A172 (cell line): Measurements from ENCODE around the gene EYS. TPM values are rescaled to one million over a fixed set of nuclear protein-coding genes. Genes with fewer than 3 reads are reported as not detected.

Experiments
- DNase-seq: peaks from one replicate; pipeline ENCODE4 v3.0.0-alpha.2; 2015; ENCODE audit warnings: low spot score
- total RNA-seq: library from RNA; depleted of rRNA; stranded (reverse); fragments of >200 nt; shearing (Covaris generic); gene quantifications from 2 replicates; pipeline ENCODE4 v1.2.3, GENCODE V29; 2014

EYS gene
- total RNA-seq, 1 experiment from 2014 or later: 0.24 TPM

- DNase-seq: no peak
Measured at GRCh38 chr6:65221153-65221552, 485.9 kb downstream of the EYS start.

- DNase-seq: no peak
Measured at GRCh38 chr6:65202738-65203137, 504.3 kb downstream of the EYS start.

- DNase-seq: no peak
Measured at GRCh38 chr6:65199683-65200082, 507.3 kb downstream of the EYS start.

GRCh38 chr6:65199121-65199520 lies 507.9 kb downstream of the EYS start:
- DNase-seq: no peak

GRCh38 chr6:65191471-65191870 lies 515.6 kb downstream of the EYS start:
- no peak for DNase-seq

- DNase-seq: no peak
Measured at GRCh38 chr6:65189236-65189881, 517.7 kb downstream of the EYS start.

- DNase-seq: no peak
Measured at GRCh38 chr6:65186826-65187225, 520.2 kb downstream of the EYS start.

GRCh38 chr6:65182681-65183080 lies 524.3 kb downstream of the EYS start:
- peak; percentile 1 for DNase-seq

GRCh38 chr6:65170273-65170672 lies 536.8 kb downstream of the EYS start:
- DNase-seq: peak; percentile 1

- DNase-seq: no peak
Measured at GRCh38 chr6:65161661-65162060, 545.4 kb downstream of the EYS start.

GRCh38 chr6:65157025-65157424 lies 550.0 kb downstream of the EYS start:
- no peak for DNase-seq

GRCh38 chr6:65155083-65155482 lies 551.9 kb downstream of the EYS start:
- DNase-seq: no peak

GRCh38 chr6:65149841-65150240 lies 557.2 kb downstream of the EYS start:
- DNase-seq: no peak

- DNase-seq: no peak
Measured at GRCh38 chr6:65148839-65149238, 558.2 kb downstream of the EYS start.

GRCh38 chr6:65135567-65135966 lies 571.5 kb downstream of the EYS start:
- no peak for DNase-seq

GRCh38 chr6:65126667-65127066 lies 580.4 kb downstream of the EYS start:
- no peak for DNase-seq

GRCh38 chr6:65123521-65123920 lies 583.5 kb downstream of the EYS start:
- DNase-seq: no peak

GRCh38 chr6:65117817-65118409 lies 589.1 kb downstream of the EYS start:
- DNase-seq: no peak

GRCh38 chr6:65116326-65116725 lies 590.7 kb downstream of the EYS start:
- DNase-seq: no peak

- DNase-seq: no peak
Measured at GRCh38 chr6:65113581-65113980, 593.4 kb downstream of the EYS start.

GRCh38 chr6:65112435-65112834 lies 594.6 kb downstream of the EYS start:
- DNase-seq: no peak

GRCh38 chr6:65110031-65110430 lies 597.0 kb downstream of the EYS start:
- no peak for DNase-seq

- DNase-seq: no peak
Measured at GRCh38 chr6:65098349-65098748, 608.7 kb downstream of the EYS start.

- DNase-seq: no peak
Measured at GRCh38 chr6:65091561-65091960, 615.5 kb downstream of the EYS start.
